ENCODE data around the gene SCO2. TPM values are rescaled to one million over a fixed set of nuclear protein-coding genes. Genes with fewer than 3 reads are reported as not detected.
A peak's percentile ranks its signal among the peaks of the same experiment; 100 is the strongest.

SCO2 gene
- total and polyA plus RNA-seq, 2 of the 4 experiments (the other 2 are of a cell fraction) = 1.3 to 1.9 TPM

DNA sequence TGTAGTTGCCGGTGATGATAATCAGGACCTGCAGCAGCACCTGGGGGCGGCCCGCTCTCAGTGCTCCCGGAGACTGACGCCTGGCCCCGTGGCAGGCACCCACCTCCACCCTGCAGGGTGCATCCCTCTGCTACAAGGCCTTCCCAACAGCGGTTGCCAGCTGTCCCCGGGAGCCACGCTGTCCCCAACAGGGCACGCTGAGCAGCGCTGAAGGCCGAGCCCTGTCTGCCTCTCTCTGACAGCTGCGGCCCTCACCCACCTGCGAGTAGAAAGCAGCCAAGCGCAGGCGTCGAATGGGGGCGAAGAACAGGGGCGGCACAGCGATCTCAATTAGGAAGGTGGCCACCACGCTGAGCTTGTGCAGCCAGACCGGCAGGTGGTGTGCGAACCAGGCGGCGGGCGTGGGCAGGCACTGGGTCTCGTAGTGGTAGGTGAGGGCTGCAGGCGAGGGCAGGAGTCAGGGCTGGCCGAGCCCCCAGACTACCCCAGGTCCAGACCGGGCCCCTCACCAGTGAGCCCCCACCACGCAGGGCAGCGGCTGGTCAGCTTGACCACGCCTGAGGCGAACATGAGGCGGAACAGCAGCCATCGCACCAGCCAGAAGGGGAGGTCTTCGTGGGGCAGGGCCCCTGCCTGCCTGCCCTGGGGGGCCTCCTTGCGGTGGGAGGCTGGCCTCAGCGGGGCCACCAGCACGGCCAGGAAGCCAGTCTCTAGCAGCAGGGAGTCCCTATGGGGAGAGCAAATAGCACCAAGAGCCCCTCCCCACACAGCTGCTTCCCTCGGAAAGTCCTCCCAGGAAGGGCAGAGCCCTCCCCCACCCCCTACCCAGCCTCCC is 19.4 kb downstream of the SCO2 start:
- Histone ChIP-seq H3K4me1 (ENCODE audit: control insufficient read depth, insufficient read depth, low read length) (peaks cover 4% of the 10 kb centered on the region), H2BK15ac (ENCODE audit: low read depth, low read length) (no peak overlapping the region), H4K20me1 (ENCODE audit: insufficient read depth, low read length) (no peaks in the 10 kb centered on the region; the same call in 1 of the 2 replicates), H3K18ac (ENCODE audit: low read depth, low read length) (no peak overlapping the region), H3K56ac (ENCODE audit: extremely low read depth, insufficient read depth, low read length) (no peak overlapping the region), H3K9ac (ENCODE audit: low read depth, low read length) (no peak overlapping the region), H3K36me3 (ENCODE audit: control insufficient read depth, insufficient read depth, low read length) (peaks cover 28% of the 10 kb centered on the region), H2AFZ (replicated peaks; ENCODE audit: low read length, poor library complexity) (peak overlapping the region; percentile 5), H2BK20ac (ENCODE audit: low read depth, low read length) (no peak overlapping the region), H4K91ac (ENCODE audit: insufficient read depth, low read depth, low read length) (no peak overlapping the region), H2BK120ac (ENCODE audit: low read depth, low read length) (no peak overlapping the region), H3K9me3 (ENCODE audit: control insufficient read depth, insufficient read depth, low read length) (no peaks in the 10 kb centered on the region), H2AK5ac (ENCODE audit: low read depth, low read length) (no peak overlapping the region), H2AK9ac (replicated peaks; ENCODE audit: low read depth, low read length, poor library complexity) (peak overlapping the region; percentile 100), H3K9me1 (ENCODE audit: insufficient read depth, low read length) (no peaks in the 10 kb centered on the region), H3K27me3 (ENCODE audit: control insufficient read depth, insufficient read depth, low read length) (no peaks in the 10 kb centered on the region), H3K4me3 (ENCODE audit: insufficient read depth, low read depth, low read length) (peak overlapping the region; percentile 100; the same call in 1 of the 2 replicates), H4K8ac (ENCODE audit: low read depth in 2 of 2, low read length in 2 of 2) (no peak overlapping the region), H3K4me2 (ENCODE audit: low read depth, low read length) (peak overlapping the region; percentile 87; the same call in 1 of the 2 replicates), H2BK5ac (ENCODE audit: low read depth, low read length, poor library complexity, severe bottlenecking) (no peak overlapping the region), H3K4ac (ENCODE audit: low read depth, low read length) (no peak overlapping the region), H4K5ac (ENCODE audit: low read depth, low read length) (no peak overlapping the region), H3K27ac (ENCODE audit: insufficient read depth, low read length) (no peak overlapping the region; the same call in 1 of the 2 replicates), H3K79me1 (ENCODE audit: low read depth in 1 of 2, low read length in 2 of 2) (peaks cover 8 to 49% of the 10 kb centered on the region in 2 experiments), H3K14ac (replicated peaks; ENCODE audit: low read depth, low read length) (no peak overlapping the region), H3K23ac (ENCODE audit: low read depth, low read length) (no peak overlapping the region)
- BruUV-seq (replicated peaks) = no TSS peak
- in situ Hi-C loops (cut with MboI; ENCODE audit: low sequenced_read_pairs) = no loop called here
- ATAC-seq (ENCODE audit: low read depth) = no peak
- dilution Hi-C loops (cut with HindIII; ENCODE audit: low sequenced_read_pairs, unreplicated experiment) = no loop called here
- intact Hi-C loops (cut with micrococcal nuclease) = no loop called here
- ChIA-PET POLR2A (ENCODE audit: unreplicated experiment) (no interaction called here), CTCF (no interaction called here)
- DNase-seq = no peak
- 98% methylated on average over 23 of the region's 41 CpGs; no CpG with 5 or more reads in 1 of the 2 experiments for WGBS, 2 experiments (ENCODE audit: extremely low coverage in 2 of 2, insufficient read length in 1 of 2)
- no peak for TF ChIP-seq MAFK (IDR thresholded peaks at IDR 0.05; ENCODE audit: low read depth, low read length)
- no peak for TF ChIP-seq CHD1 (IDR thresholded peaks at IDR 0.05; ENCODE audit: low read depth, low read length)
- TF ChIP-seq CTCF (conservative IDR thresholded peaks at IDR 0.05; ENCODE audit: low read depth, low read length) = no peak
- TF ChIP-seq USF2 (IDR thresholded peaks at IDR 0.05; ENCODE audit: low read depth, low read length) = no peak
- TF ChIP-seq RCOR1 (IDR thresholded peaks at IDR 0.05; ENCODE audit: insufficient replicate concordance, low read length) = no peak
- TF ChIP-seq MAZ (IDR thresholded peaks at IDR 0.05; ENCODE audit: borderline replicate concordance, low read depth, low read length) = no peak
- TF ChIP-seq POLR2A (IDR thresholded peaks at IDR 0.05; ENCODE audit: low read depth, low read length) = no peak
- TF ChIP-seq BHLHE40 (IDR thresholded peaks at IDR 0.05; ENCODE audit: low read depth, low read length) = no peak
- TF ChIP-seq NFE2L2 (IDR thresholded peaks at IDR 0.05; ENCODE audit: low read depth, low read length) = no peak
- no peak for TF ChIP-seq MXI1 (IDR thresholded peaks at IDR 0.05; ENCODE audit: borderline replicate concordance, low read depth, low read length)
- TF ChIP-seq RAD21 (IDR thresholded peaks at IDR 0.05; ENCODE audit: low read length) = no peak
- no peak for TF ChIP-seq CEBPB (IDR thresholded peaks at IDR 0.05; ENCODE audit: low read depth, low read length)
- TF ChIP-seq, protein P1, sequence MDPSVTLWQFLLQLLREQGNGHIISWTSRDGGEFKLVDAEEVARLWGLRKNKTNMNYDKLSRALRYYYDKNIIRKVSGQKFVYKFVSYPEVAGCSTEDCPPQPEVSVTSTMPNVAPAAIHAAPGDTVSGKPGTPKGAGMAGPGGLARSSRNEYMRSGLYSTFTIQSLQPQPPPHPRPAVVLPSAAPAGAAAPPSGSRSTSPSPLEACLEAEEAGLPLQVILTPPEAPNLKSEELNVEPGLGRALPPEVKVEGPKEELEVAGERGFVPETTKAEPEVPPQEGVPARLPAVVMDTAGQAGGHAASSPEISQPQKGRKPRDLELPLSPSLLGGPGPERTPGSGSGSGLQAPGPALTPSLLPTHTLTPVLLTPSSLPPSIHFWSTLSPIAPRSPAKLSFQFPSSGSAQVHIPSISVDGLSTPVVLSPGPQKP (IDR thresholded peaks at IDR 0.05; ENCODE audit: borderline replicate concordance, low read depth, low read length) = no peak
- no peak for TF ChIP-seq RFX5 (IDR thresholded peaks at IDR 0.05; ENCODE audit: low read depth, low read length)
- TF ChIP-seq SMC3 (IDR thresholded peaks at IDR 0.05; ENCODE audit: low read depth, low read length) = no peak
